Measurements from ENCODE around the gene CIAPIN1.

- TF ChIP-seq CTCF (IDR thresholded peaks at IDR 0.05) (no peak), POLR2A (IDR thresholded peaks at IDR 0.05) (no peak), POLR2AphosphoS5 (IDR thresholded peaks at IDR 0.05) (no peak), EP300 (IDR thresholded peaks at IDR 0.05) (no peak)
These were observed 24.0 kb upstream of the CIAPIN1 start for GRCh38 chr16:57471209-57471608.
